Stimulated activated CD4-positive, alpha-beta T cell treated with anti-CD3 and anti-CD28 coated beads, Interleukin-4, amount 100 ng/mL, for 1 hour (primary cell): ENCODE measurements around the gene ZBTB21.
"Not testable (repeated sequence)": the region's sequence is repeated elsewhere in the genome, so short reads cannot be mapped to it uniquely, and the experiment has no call there.

ENCODE experiments used
- DNase-seq: peaks from one replicate; pipeline ENCODE4 v3.0.0-alpha.2; 2020

ZBTB21 gene

DNA sequence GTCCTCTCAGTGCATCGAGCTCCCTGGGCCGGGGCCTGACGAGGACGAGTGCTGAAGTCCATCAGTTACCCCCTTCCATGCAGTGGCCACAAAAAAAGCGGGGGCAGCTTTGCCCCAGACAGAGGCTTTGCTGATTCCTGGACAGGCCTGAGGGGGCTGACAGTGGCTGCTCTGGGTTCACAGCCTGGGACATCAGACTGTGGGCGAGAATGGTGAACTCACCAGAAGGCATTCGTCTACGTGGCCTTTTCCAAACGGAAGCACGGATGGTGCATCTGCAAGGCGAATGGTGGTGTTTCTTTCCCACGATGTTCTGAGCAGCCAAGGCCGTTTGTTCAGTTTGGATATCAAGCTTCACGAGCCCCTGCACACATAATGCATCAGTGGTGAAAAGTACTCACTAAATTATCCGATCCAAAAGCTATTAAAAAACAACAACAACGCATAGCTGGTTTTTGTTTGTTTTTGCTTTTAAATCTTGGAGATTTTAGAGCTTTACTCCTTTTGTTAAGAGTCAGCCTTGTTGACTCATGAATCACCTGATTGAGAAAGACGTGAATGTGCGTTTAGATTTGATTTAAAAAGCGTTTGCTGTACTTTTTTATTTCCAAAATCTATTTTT, 6.3 kb upstream of the ZBTB21 start:
- DNase-seq, result no peak

DNA sequence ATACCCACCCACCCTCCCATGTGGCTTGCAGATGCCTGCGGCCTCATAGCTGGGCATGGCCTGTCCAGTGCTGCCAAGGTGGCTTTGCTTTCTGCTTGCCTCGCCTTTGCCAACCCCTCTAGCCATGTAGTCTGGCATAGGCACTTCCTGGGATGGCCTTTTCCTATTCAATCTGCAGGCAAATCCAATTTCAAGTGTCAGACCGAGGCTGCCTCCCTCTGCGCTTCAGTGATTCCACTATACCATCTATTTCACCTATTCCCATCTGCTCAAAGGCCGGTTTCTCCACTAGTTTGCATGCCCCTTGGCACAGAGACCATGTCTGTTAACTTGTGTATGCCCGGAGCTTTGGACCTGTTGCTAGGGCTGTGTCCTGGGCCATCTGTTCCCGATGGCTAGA, 3.8 kb upstream of the ZBTB21 start:
- no peak for DNase-seq

DNA sequence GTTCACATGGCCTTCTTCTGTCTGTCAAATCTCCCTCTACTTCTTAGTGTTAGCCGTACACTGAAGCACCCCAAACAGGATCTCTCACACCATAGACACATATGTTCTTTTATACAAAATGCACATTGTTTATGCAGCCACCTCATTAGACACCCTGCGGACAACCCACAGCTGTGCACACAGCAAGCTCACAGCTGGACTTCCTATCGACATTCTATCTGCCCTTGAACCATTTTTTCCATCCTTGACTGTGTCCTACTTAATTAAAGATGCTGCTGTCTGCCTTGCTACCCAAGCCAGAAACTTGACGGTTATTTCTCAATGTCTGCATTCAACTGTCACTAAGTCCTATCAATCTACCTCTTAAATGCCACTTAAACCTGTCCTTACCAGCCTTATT, 3.2 kb upstream of the ZBTB21 start:
- DNase-seq, result no peak

DNA sequence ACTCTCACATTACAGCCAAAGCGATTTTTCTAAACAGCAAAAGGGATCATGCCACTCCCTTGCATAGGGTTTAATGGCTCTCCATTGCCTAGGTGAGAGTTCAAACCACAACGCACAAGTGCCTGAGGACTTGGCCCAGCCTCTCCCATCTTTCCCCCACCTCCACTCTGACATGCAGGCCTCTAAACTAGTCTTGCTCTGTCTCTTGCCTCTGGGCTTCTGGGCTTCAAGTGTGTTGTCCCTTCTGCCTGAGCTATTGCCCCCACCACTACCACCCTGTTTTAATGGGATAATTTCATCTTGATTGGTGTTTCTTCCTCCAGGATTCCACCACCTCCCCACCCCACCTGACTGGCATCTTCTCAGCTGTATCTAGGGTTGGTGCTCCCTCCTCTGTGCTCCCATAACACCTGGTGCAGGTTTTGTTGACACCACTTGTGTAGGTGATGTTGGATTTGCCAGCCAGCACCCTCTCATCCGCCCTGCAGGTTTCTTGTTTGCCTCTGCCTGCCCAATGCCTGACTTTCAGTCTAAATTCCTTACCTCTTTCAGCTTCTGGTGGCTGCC, 2.7 kb upstream of the ZBTB21 start:
- DNase-seq, result no peak

DNA sequence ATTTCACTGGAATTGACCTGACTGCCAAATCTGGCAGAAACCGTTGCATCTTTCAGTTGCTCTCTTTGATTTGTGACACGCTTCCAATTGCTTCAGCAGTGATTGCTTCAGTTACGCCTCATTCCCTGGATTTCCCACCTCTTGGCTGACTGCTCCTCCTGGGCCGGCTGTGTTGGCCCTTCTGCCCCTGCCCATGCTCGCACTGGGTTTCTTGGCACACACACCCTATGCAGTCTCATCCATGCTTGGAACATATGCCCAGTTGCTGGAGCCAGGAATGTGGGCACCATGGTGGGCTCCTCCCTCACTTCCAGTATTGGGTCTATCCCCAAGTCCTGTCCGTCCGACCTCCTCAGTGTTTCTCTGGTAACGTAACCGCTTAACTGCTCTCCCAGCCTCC, 2.2 kb upstream of the ZBTB21 start:
- DNase-seq, result no peak

DNA sequence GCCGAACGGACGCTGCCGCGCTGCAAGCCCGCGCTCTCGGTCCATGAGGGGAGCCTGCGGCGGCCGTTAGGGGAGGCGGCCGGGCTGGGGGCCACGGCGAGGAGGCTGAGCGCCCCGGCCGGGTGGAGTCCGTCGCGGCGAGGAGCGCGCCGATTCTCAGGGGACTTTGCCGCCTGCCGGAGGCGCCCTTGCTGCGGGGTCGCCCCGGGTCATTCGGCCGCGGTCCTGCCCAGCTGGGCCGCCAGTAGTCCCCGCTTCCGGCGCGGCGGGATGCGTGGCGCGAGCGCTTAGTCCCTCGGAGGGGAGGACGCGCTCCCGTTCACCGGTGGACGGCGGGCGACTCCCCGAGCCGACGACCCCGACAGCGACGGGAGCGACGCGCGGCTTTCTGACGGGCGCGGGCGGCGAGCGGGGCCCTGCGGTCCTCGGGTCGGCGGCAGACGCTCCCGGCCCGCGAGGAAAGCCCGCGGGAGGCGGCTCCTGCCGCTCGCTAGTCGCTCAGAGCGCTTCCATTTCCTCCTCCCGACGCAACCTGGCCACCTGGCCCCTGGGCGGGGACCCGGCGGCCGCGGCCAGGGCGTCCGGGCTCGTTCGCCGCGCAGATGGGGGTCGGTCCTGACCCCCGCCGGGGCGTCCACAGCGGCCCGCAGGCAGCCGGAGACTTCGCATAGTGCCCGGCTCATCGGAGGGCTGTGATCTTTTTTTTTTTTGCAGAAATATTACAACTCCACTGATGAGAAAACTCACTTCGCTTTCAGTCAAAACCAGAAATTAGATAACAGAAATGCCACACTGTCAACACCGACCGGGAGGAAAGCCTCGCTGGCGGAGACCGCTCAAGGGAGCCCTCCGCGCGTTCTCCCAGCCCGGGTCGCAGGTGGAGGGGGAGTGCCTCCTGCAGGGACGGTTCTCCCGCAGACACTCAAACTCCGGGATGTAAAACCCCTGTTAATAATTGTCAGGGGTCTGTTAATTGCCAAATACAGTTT, 641 bp upstream of the ZBTB21 start:
- peak; percentile 33 for DNase-seq

DNA sequence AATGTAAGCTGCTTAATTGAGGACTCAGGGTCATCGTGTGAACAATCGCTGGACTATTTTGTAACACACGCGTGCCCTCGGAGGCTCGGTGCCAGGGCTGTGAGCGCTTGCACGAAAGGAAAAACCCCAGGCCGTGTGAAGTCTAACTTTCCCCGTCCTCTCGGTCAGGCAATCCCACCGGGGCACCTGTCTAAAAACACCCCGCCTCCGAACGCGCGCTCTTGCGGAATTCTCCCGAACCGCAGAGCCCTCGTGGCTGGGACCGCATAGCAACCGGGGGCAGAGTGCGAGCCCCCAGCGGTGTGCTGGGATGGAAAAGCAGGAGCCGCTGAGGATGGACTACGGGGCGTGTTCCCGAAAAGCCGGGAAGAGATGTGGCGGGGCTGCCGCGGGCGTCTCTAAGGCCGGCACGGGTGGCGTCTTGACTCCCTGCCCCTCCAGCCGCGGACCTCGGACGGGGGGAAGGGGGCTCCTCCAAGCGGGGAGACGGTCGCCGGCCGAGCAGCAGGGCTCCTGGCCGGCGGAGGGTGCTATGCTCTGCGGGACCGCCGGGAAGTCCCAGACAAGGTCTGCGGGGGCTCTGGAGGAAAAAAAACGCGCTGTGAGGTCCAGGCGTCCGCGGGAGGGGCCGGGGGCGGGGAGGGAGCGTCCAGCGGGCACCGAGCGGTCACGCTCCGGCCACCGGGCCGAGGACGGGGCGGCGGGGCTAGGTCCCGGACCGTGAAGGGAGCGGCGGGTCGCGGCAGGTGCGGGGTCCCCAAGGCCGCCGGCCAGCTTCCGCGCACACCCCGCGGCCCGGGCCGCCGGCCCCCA, 936 bp downstream of the ZBTB21 start:
- peak; percentile 73 for DNase-seq

DNA sequence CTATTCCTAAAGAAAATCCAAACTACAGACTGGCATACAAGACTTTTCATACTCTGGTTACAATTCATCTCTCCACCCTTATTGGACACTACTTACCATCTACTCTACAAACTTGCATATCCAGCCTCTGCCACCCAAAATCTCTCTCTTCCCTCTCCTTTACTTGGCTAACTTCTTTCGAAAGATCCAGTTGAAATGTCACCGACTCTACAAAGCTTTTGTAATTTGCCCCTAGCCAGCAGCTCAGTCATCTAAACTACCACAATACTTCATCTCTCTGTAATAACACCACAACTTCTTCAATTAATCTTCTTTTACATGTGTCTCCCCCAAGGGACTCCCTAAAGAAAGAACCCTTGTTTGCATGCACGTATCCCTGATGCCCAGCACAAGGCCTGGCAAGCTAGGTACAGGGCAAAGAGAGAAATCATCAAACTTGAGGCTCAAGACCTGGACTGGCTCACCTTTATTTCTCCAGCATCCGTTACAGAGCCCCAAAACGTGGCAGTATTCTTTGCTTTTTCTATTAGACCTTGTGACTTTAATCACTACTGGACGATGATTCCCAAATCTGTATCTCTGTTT, 2.7 kb downstream of the ZBTB21 start:
- no peak for DNase-seq

DNA sequence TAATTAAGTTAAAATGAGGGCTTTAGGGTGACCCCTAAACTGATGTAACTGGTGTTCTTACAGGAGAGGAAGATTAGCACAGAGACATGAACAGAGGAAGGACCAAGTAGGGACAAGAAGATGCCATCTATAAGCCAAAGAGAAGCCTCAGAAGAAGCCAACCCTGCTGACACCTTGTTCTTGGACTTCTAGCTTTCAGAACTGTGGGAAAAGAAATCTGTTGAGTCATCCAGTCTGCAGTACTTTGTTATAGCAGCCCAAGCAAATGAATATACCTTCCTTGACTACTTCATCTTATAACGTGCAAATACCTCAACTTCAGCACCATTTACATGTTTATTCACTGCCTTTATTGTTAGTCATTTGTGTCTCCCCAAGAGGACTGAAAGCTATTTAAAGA, 3.4 kb downstream of the ZBTB21 start:
- no peak for DNase-seq

DNA sequence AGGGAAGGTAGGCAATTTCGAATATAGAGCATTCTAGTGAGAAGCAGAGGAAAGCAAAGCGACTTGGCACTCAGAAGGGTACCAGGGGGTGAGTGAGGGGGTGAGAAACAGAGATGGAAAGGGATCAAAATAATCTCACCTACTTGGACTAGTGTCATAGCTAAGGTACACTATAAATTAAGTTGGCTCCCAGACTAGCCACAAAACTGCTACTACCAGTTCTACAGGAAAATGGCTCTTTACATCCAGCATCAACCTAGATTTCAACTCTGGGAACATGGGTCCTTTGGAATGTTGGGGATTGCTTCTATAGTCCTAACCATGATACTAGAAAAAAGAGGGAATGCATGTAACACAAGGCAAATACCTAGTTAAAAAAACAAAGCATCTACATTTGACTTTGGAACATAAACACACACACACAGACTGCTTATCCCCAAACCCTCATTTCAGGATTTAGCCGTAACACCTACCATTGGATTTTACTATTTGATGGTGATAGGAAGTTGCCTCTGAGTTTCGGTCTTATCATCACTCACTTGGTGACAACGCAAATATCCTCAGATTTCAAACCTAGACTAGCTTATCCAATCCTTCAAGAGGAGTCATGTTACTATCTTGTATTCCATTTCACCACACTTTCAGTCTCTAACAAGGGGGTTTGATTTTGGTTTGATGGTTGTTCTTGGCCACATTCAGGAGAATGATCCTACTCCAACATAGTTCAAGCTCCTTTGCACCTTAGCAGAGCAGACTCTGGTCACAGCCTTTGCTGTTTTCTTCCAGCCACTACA, 5.6 kb downstream of the ZBTB21 start:
- DNase-seq, result no peak

DNA sequence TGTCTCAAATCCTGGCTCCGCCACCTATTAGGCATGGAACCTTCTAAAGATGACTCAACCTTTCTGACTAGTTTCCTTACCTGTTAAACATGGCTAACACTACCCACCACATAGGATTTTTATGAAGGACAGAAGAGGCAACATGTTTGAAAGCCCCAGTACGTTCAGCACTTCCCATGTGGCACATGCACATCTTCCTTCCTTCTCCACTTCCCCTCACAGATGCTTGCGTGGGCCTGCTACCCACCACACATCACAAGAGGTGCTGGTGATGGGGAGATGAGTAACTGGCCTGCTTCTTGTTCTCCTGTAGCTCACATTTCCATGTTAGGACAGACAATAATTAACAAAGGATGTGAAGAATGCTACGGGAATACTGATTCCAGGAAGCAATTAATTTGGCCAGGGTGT, 7.1 kb downstream of the ZBTB21 start:
- peak; percentile 30 for DNase-seq

DNA sequence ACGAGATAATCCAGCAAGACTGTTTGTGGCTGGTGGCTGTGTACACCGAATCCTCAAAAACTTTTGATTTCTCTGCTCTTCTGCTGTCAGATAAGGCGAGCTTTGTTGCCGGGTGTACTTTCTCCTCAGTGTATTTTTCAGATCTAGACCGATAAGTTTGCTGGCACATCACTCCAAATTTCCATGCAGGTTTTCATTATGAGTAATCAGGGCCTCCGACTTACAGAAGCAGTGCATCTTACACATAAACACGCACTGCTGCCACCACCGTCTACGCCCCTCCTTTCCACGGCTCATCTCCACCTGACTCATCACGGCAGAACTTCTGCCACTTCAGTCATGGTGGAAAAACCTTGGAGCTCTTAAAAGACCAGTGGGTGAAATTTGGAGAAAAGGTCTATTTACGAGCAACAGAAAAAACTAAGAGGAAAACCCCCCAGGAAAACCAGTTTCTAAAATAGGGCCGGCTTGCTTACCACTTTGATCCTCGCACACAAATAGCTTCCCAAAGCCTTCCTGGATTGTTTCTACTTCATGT, 7.7 kb downstream of the ZBTB21 start:
- DNase-seq, result peak; percentile 73

DNA sequence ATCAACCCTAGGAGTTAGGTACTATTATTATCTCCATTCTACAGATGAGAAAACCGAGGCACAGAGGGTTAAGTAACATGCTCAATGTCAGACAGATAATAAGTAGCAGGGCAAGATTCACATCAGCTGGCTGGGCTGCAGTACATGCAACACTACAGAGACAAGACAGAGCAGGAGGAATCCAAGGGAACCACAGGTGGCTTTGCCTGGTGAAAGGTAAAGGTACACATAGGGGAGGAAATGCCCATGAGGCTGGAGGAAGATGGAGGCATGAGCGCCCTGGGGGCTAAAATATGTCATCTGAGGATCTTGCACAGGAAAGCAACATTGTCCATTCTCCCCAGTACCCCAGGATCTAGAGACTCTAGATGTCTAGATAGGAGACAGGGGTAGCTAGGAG, 8.4 kb downstream of the ZBTB21 start:
- no peak for DNase-seq

DNA sequence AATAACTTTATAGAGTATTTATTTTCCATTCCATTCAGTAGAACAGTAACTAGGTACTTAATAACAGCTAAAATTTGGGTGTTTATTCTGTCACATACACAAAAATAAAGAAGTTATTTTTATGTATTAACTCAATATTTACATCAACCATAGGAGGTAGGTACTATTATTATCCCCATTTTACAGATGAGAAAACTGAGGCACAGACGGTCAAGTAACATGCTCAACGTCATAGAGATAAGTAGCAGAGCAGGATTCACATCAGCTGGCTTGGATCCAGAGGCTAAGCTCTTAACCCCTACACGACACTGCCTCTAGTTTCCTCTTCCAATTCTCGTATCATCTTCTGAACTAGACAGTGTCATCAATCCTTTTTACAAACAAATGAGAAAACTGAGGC, 9.3 kb downstream of the ZBTB21 start:
- no peak for DNase-seq

DNA sequence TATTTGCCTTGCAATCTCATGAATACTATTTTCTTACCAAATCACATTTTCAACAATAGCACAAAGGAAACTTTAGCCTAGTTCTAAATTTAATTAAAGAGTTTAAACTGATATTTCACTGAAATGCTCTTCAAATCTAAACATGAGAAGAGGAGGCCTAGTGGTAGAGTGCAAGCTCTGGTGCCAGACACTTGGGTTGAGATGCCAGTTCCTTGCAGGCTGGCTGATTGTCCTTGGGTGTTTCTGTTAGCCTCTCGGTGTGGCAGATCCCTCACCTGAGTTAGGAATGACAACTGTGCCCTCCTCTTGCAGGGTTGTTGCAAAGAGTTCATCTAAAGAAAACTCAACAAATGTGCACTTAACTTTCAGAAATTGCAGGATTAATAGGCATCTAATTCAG, 12.5 kb downstream of the ZBTB21 start:
- no peak for DNase-seq

DNA sequence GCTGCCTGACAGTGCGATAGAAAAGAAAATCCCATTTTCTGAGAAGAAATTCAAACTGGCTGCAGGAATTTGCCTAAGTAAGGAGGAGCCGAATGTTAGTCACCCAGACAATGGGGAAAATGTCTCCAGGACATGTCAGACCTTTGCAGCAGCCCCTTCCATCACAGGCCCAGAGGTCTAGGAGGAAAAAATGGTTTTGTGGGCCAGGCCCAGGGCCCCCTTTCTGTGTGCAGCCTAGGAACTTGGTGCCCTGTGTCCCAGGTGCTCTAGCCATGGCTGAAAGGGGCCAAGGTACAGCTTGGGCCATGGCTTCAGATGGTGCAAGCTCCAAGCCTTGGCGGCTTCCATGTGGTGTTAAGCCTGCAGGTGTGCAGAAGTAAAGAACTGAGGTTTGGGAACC, 14.6 kb downstream of the ZBTB21 start:
- no peak for DNase-seq

DNA sequence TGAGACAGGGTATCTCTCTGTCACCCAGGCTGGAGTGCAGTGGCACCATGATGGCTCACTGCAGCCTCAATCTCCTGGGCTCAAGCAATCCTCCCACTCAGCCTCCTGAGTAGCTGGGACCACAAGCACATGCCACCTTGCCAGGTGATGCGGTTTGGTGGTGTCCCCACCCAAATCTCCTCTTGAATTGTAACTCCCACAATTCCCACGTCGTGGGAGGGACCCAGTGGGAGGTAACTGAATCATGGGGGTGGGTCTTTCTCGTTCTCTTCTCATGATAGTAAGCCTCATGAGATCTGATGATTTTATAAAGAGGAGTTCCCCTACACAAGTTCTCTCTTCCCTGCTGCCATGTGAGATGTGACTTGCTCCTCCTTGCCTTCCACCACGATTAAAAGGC, 15.5 kb downstream of the ZBTB21 start:
- DNase-seq, result not testable (repeated sequence)

DNA sequence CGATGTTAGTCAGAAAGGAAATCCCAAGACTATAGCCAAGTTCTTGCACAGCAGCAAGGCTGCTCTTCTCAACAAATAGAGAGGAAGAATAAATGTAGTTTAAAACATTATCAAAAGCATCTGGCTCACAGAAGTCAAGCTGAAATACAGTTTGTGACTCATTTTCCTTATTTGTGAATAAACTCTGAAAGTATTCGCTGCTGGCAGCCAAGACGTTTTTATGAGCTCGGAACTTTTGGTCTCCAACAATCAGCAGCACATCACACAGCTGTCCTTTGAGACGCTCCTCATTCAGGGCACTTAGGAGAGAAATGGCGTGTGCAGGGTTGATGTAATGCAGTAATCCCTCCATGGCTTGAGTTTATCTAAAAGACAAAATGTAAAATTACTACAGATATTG, 16.4 kb downstream of the ZBTB21 start:
- no peak for DNase-seq

DNA sequence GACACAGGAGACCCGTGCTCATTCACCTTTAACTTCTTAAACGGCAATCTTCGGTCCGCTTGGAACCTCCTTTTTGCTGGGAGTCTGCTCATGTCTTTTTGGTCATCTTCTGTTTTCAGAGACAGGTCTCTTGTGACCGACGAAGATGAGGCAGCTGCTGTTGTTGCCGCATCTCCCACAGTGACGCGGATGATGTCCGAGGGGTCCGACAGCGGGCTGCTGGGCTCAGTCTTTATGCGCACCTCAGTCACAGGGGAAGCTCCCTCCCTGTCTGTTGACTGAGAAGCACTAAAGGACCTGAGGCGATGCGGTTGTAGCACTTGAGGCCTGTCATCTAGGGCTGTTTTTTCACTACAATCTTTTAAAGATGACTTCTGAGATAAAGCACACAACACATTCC, 17.6 kb downstream of the ZBTB21 start:
- no peak for DNase-seq

DNA sequence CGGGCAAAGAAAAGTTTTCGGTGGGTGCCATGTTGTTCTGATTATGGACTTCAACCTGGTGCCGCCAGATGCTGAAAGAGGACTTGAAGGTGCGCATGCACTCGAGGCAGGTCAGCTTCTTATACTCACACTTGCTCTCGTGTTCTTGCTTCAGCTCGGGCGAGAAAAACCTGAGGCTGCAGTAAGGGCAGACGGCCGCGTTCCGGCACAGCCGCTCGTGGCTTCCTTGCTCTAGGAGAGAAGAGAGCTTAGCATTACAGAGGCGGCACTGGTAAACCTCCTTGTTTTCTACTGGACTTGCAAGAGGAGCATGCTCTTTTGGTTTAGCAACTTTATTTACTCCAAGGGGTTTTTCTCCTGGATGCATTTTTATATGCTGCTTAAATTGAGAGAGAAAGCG, 18.5 kb downstream of the ZBTB21 start:
- DNase-seq, result no peak

DNA sequence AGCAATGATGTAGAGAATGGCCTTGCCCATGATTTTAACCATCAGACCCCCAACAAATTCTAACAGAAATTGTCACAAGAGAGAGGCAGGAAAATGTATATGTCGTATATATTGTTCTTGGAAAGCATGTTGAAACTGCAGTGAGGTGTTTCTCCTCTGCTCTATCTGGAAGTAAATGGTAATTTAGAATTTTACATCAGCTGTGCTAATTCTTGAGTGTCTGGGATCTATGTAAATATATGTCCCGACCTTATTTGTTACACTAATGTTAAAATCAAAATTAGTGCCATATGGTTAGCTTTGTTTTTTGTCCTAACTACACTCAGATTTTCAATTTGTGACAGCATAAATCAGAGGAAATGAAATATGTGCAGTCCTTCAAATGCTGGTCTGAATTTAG, 20.5 kb downstream of the ZBTB21 start:
- no peak for DNase-seq

DNA sequence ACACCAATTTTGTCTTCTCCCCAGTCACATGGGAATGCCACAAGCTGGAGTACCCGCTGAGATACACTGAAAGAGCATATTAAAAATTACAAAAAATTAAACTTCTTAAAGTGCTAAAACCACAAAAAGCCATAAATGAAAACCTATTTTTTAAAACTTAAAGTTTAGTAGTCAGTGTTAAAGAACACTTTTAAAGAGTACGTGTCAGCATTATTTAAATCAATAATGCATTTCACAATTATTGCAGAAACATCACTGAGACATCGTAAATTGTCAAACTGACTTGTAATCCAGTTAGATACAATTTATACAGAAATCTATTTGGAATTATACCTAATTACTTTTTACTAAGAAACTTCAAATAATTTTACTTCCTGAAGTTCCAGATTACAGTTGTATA, 22.9 kb downstream of the ZBTB21 start:
- DNase-seq, result no peak
